KBM-7 (cell line): ENCODE measurements around the gene DLL4.

Experiments
- DNase-seq: peaks from one replicate; pipeline ENCODE4 v3.0.0-alpha.2; 2015
- in situ Hi-C: fragments of 300-500 bp; cut with MboI; formaldehyde crosslinking; loops from 2 replicates; pipeline ENCODE4 v1.14.3; 2020; ENCODE audit warnings: low sequenced_read_pairs, low pct_unique_long_range_greater_than_20kb, mixed read lengths

Gene DLL4

GRCh38 chr15:40974879-40975278 is 45.7 kb downstream of the DLL4 start:
- in situ Hi-C loops: no loop called here
- no peak for DNase-seq

GRCh38 chr15:40976819-40977218 is 47.7 kb downstream of the DLL4 start:
- in situ Hi-C loops: no loop called here
- no peak for DNase-seq

- no peak for DNase-seq
- in situ Hi-C loops: no loop called here
Measured at GRCh38 chr15:40978141-40978540, 49.0 kb downstream of the DLL4 start.

- DNase-seq: no peak
- in situ Hi-C loops: no loop called here
Measured at GRCh38 chr15:40978562-40978961, 49.4 kb downstream of the DLL4 start.

- in situ Hi-C loops: no loop called here
Measured at GRCh38 chr15:40981186-40981585, 52.0 kb downstream of the DLL4 start.

GRCh38 chr15:40982855-40983254 is 53.7 kb downstream of the DLL4 start:
- in situ Hi-C loops: no loop called here
- no peak for DNase-seq

More at GRCh38 chr15:40981186-40981585, 52.0 kb downstream of the DLL4 start:
- DNase-seq: no peak

GRCh38 chr15:40984406-40984805 is 55.3 kb downstream of the DLL4 start:
- in situ Hi-C loops: no loop called here

GRCh38 chr15:40984964-40985363 is 55.8 kb downstream of the DLL4 start:
- in situ Hi-C loops: no loop called here
- DNase-seq: no peak

More at GRCh38 chr15:40984406-40984805, 55.3 kb downstream of the DLL4 start:
- no peak for DNase-seq

- in situ Hi-C loops: no loop called here
- no peak for DNase-seq
Measured at GRCh38 chr15:40985541-40986330, 56.6 kb downstream of the DLL4 start.

- in situ Hi-C loops: no loop called here
- no peak for DNase-seq
Measured at GRCh38 chr15:40986820-40987219, 57.7 kb downstream of the DLL4 start.

- DNase-seq: no peak
- in situ Hi-C loops: no loop called here
Measured at GRCh38 chr15:40988156-40988555, 59.0 kb downstream of the DLL4 start.
